ENCODE results near the gene SPACA5.

SPACA5 gene

DNA sequence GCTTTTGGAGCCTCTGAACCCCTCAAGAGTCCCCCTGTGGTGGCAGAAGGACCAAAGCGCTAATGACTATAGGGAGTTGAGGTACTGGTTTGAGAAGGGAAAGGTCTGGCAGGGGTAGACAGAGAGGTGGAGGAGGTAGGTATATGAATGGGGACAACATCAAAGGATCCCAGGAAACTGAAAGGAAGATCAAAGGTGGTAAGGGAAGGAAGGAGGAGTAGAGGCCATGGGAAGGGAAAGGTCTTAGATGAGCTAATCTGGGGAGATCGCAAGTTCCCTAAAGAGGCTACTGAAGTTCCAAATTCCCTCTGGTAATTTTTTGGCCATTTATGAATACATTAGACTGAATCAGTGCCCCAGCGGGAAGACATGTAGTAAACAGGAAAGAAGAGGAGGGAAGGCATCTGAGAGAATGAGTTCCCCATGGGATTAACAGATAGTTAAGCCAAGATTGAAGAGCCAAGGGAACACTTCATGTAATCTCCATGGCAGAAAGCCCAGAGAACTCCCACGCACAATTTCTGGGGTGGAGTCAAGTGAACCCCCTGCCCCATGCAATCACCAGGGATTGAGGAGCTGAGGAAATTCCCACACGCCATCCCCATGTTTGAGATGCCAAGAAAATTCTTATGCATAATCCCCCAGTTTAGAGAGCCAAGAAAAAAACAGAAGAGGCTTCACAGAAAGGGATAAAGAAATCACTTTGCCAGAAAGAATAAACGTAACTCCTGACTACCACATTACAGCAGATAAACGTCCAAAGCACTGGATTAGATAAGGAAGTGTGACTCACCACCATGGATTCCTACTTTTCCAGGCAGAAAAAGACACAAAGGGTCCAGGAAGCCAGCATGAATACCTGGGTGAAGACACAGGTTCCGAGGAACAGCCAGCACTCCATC is 38.9 kb downstream of the SPACA5 start:
- no peak for DNase-seq (ENCODE audit: insufficient read length, low spot score)
- no peak for FAIRE-seq
- TF ChIP-seq SPI1 (IDR thresholded peaks at IDR 0.05; ENCODE audit: low read depth, low read length) = no peak
- TF ChIP-seq PAX5 (IDR thresholded peaks at IDR 0.05; ENCODE audit: insufficient read depth, low read length, severe bottlenecking) = no peak
- TF ChIP-seq POLR2A (IDR thresholded peaks at IDR 0.05; ENCODE audit: low read depth, low read length) = no peak
- no peak for TF ChIP-seq POU2F2 (IDR thresholded peaks at IDR 0.05; ENCODE audit: low read depth, low read length)
- TF ChIP-seq POLR2AphosphoS5 (IDR thresholded peaks at IDR 0.05; ENCODE audit: low read depth, low read length) = no peak
- TF ChIP-seq TAF1 (IDR thresholded peaks at IDR 0.05; ENCODE audit: low read depth, low read length) = no peak

GRCh38 chrX:48046846-48047245 is 40.1 kb downstream of the SPACA5 start:
- DNase-seq (ENCODE audit: insufficient read length, low spot score) (no peak), FAIRE-seq (no peak)
- TF ChIP-seq TAF1 (IDR thresholded peaks at IDR 0.05; ENCODE audit: low read depth, low read length) = no peak
- TF ChIP-seq SPI1 (IDR thresholded peaks at IDR 0.05; ENCODE audit: low read depth, low read length) = no peak
- TF ChIP-seq PAX5 (IDR thresholded peaks at IDR 0.05; ENCODE audit: insufficient read depth, low read length, severe bottlenecking) = no peak
- no peak for TF ChIP-seq POLR2AphosphoS5 (IDR thresholded peaks at IDR 0.05; ENCODE audit: low read depth, low read length)
- TF ChIP-seq POU2F2 (IDR thresholded peaks at IDR 0.05; ENCODE audit: low read depth, low read length) = no peak
- TF ChIP-seq POLR2A (IDR thresholded peaks at IDR 0.05; ENCODE audit: low read depth, low read length) = no peak

- no peak for FAIRE-seq
- no peak for DNase-seq (ENCODE audit: insufficient read length, low spot score)
Measured at GRCh38 chrX:48058621-48059295, 52.0 kb downstream of the SPACA5 start.

GRCh38 chrX:48059296-48059639 is 52.5 kb downstream of the SPACA5 start:
- DNase-seq (ENCODE audit: insufficient read length, low spot score) = no peak
- TF ChIP-seq SPI1 (IDR thresholded peaks at IDR 0.05; ENCODE audit: low read depth, low read length) = no peak
- TF ChIP-seq PAX5 (IDR thresholded peaks at IDR 0.05; ENCODE audit: insufficient read depth, low read length, severe bottlenecking) = no peak
- TF ChIP-seq POU2F2 (IDR thresholded peaks at IDR 0.05; ENCODE audit: low read depth, low read length) = no peak
- no peak for TF ChIP-seq TAF1 (IDR thresholded peaks at IDR 0.05; ENCODE audit: low read depth, low read length)
- no peak for TF ChIP-seq POLR2A (IDR thresholded peaks at IDR 0.05; ENCODE audit: low read depth, low read length)
- no peak for TF ChIP-seq POLR2AphosphoS5 (IDR thresholded peaks at IDR 0.05; ENCODE audit: low read depth, low read length)
- FAIRE-seq = no peak

More at GRCh38 chrX:48058621-48059295, 52.0 kb downstream of the SPACA5 start:
- TF ChIP-seq PAX5 (IDR thresholded peaks at IDR 0.05; ENCODE audit: insufficient read depth, low read length, severe bottlenecking) (no peak), TAF1 (IDR thresholded peaks at IDR 0.05; ENCODE audit: low read depth, low read length) (no peak), POLR2AphosphoS5 (IDR thresholded peaks at IDR 0.05; ENCODE audit: low read depth, low read length) (no peak), POU2F2 (IDR thresholded peaks at IDR 0.05; ENCODE audit: low read depth, low read length) (no peak), POLR2A (IDR thresholded peaks at IDR 0.05; ENCODE audit: low read depth, low read length) (no peak), SPI1 (IDR thresholded peaks at IDR 0.05; ENCODE audit: low read depth, low read length) (no peak)

Data from GM12891 (cell line).